IMR-90 (cell line): ENCODE data around the gene CDKN2C. TPM values are rescaled to one million over a fixed set of nuclear protein-coding genes. Genes with fewer than 3 reads are reported as not detected.

Source experiments
- ATAC-seq: fragments of 200-7000 bp; cut with Tn5 transposase; 2 replicates; pipeline ENCODE4 v1.9.1; 2020; ENCODE audit warnings: low read depth, mild to moderate bottlenecking, moderate library complexity
- BruUV-seq: library from RNA; stranded (reverse); fragments of 400-500 nt; replicated peaks from 2 replicates; lab custom pipeline; 2021; lab: Mats Ljungman, UMichigan
- CTCF ChIA-PET: fragments of 300-600 bp; formaldehyde crosslinking; extraction: SDS; loops from one replicate; lab custom pipeline; 2021; ENCODE audit warnings: antibody characterized with exemption; lab: Yijun Ruan, JAX
- POLR2A ChIA-PET: fragments of 300-600 bp; sonication (Branson Sonifier 250); formaldehyde crosslinking; loops from one replicate; lab custom pipeline; 2022; ENCODE audit warnings: antibody characterized with exemption; ENCODE audit not compliant: unreplicated experiment; lab: Charles Lee
- DNase-seq: peaks from one replicate; pipeline ENCODE4 v3.0.0; 2013
- H2AFZ ChIP-seq: replicated peaks from 2 replicates; pipeline ENCODE3; 2013; ENCODE audit warnings: low read length, mild to moderate bottlenecking; ENCODE audit not compliant: poor library complexity
- H2AK5ac ChIP-seq: 2 replicates; pipeline ENCODE4 v1.6.1; 2013; ENCODE audit warnings: low read depth, low read length, inconsistent platforms
- H2AK9ac ChIP-seq: replicated peaks from 2 replicates; pipeline ENCODE3; 2013; ENCODE audit warnings: mild to moderate bottlenecking, low read depth, low read length, moderate library complexity; ENCODE audit not compliant: poor library complexity
- H2BK120ac ChIP-seq: 2 replicates; pipeline ENCODE4 v1.6.1; 2013; ENCODE audit warnings: low read depth, low read length, inconsistent platforms
- H2BK15ac ChIP-seq: 3 replicates; pipeline ENCODE4 v1.6.1; 2013; ENCODE audit warnings: low read depth, low read length, inconsistent platforms
- H2BK20ac ChIP-seq: 2 replicates; pipeline ENCODE4 v1.6.1; 2013; ENCODE audit warnings: low read depth, mild to moderate bottlenecking, inconsistent platforms, low read length, moderate library complexity
- H2BK5ac ChIP-seq: 2 replicates; pipeline ENCODE4 v1.6.1; 2013; ENCODE audit warnings: mild to moderate bottlenecking, low read depth, low read length, inconsistent platforms; ENCODE audit not compliant: poor library complexity, severe bottlenecking
- H3K14ac ChIP-seq: replicated peaks from 2 replicates; pipeline ENCODE4 v1.6.1; 2013; ENCODE audit warnings: low read depth, low read length, inconsistent platforms
- H3K18ac ChIP-seq: 2 replicates; pipeline ENCODE4 v1.6.1; 2013; ENCODE audit warnings: low read depth, low read length, control low read depth
- H3K23ac ChIP-seq: 2 replicates; pipeline ENCODE4 v1.6.1; 2013; ENCODE audit warnings: low read depth, low read length, inconsistent platforms
- H3K27ac ChIP-seq: 2 replicates; pipeline ENCODE4 v1.5.1; 2013; ENCODE audit warnings: mild to moderate bottlenecking, control low read depth, low read length; ENCODE audit not compliant: insufficient read depth
- H3K27me3 ChIP-seq: 2 replicates; pipeline ENCODE4 v1.6.1; 2013; ENCODE audit warnings: low read length; ENCODE audit not compliant: control insufficient read depth, insufficient read depth
- H3K36me3 ChIP-seq: 2 replicates; pipeline ENCODE4 v1.6.1; 2013; ENCODE audit warnings: low read length, mixed read lengths; ENCODE audit not compliant: control insufficient read depth, insufficient read depth
- H3K4ac ChIP-seq: 2 replicates; pipeline ENCODE4 v1.6.1; 2013; ENCODE audit warnings: low read depth, low read length, inconsistent platforms
- H3K4me1 ChIP-seq: 2 replicates; pipeline ENCODE4 v1.6.1; 2013; ENCODE audit warnings: low read length, mixed read lengths; ENCODE audit not compliant: control insufficient read depth, insufficient read depth
- H3K4me2 ChIP-seq: 2 replicates; pipeline ENCODE4 v1.6.1; 2013; ENCODE audit warnings: low read depth, mild to moderate bottlenecking, control low read depth, low read length, moderate library complexity
- H3K4me3 ChIP-seq: 2 replicates; pipeline ENCODE4 v1.5.1; 2013; ENCODE audit warnings: low read depth, mild to moderate bottlenecking, control low read depth, low read length, moderate library complexity; ENCODE audit not compliant: insufficient read depth
- H3K56ac ChIP-seq: 2 replicates; pipeline ENCODE4 v1.6.1; 2013; ENCODE audit warnings: low read length, inconsistent platforms; ENCODE audit not compliant: insufficient read depth; ENCODE audit errors: extremely low read depth
- H3K79me1 ChIP-seq, 2 experiments: 2 replicates each; pipeline ENCODE4 v1.6.1; 2013; ENCODE audit warnings: low read length in 2 of 2, inconsistent platforms in 1 of 2, low read depth in 1 of 2
- H3K9ac ChIP-seq: 2 replicates; pipeline ENCODE4 v1.6.1; 2013; ENCODE audit warnings: low read depth, low read length, control low read depth
- H3K9me1 ChIP-seq: 2 replicates; pipeline ENCODE4 v1.6.1; 2013; ENCODE audit warnings: low read length, inconsistent platforms; ENCODE audit not compliant: insufficient read depth
- H3K9me3 ChIP-seq: 2 replicates; pipeline ENCODE4 v1.6.1; 2013; ENCODE audit warnings: low read length; ENCODE audit not compliant: control insufficient read depth, insufficient read depth
- H4K20me1 ChIP-seq: 2 replicates; pipeline ENCODE4 v1.6.1; 2013; ENCODE audit warnings: low read length, inconsistent platforms; ENCODE audit not compliant: insufficient read depth
- H4K5ac ChIP-seq: 2 replicates; pipeline ENCODE4 v1.6.1; 2013; ENCODE audit warnings: mild to moderate bottlenecking, low read depth, low read length, control low read depth
- H4K8ac ChIP-seq, 2 experiments: 2 replicates each; pipeline ENCODE4 v1.6.1; 2013; ENCODE audit warnings: low read depth in 2 of 2, low read length in 2 of 2, control low read depth in 1 of 2, inconsistent platforms in 1 of 2
- H4K91ac ChIP-seq: 2 replicates; pipeline ENCODE4 v1.6.1; 2013; ENCODE audit warnings: low read depth, low read length, inconsistent platforms; ENCODE audit not compliant: insufficient read depth
- CEBPB ChIP-seq: IDR thresholded peaks from 2 replicates; pipeline ENCODE4 v1.6.1; 2012; ENCODE audit warnings: low read depth, low read length, improper control_type of control experiment
- FOS ChIP-seq: fragments of 150-350 bp; IDR thresholded peaks from 2 replicates; pipeline ENCODE4 v1.6.1; 2016; ENCODE audit warnings: low read depth, low read length
- MAFK ChIP-seq: IDR thresholded peaks from 2 replicates; pipeline ENCODE4 v1.6.1; 2012; ENCODE audit warnings: low read depth, low read length, improper control_type of control experiment
- MXI1 ChIP-seq: IDR thresholded peaks from 2 replicates; pipeline ENCODE4 v1.6.1; 2012; ENCODE audit warnings: low read depth, mild to moderate bottlenecking, low read length, moderate library complexity, borderline replicate concordance
- POLR2A ChIP-seq: IDR thresholded peaks from 2 replicates; pipeline ENCODE4 v1.6.1; 2012; ENCODE audit warnings: mild to moderate bottlenecking, low read depth, low read length
- RAD21 ChIP-seq: IDR thresholded peaks from 2 replicates; pipeline ENCODE4 v1.6.1; 2012; ENCODE audit warnings: low read length, improper control_type of control experiment
- RCOR1 ChIP-seq: IDR thresholded peaks from 2 replicates; pipeline ENCODE4 v1.6.1; 2012; ENCODE audit warnings: mild to moderate bottlenecking, low read length, improper control_type of control experiment; ENCODE audit not compliant: insufficient replicate concordance
- RFX5 ChIP-seq: IDR thresholded peaks from 2 replicates; pipeline ENCODE4 v1.8.0; 2012; ENCODE audit warnings: low read depth, mild to moderate bottlenecking, low read length, moderate library complexity
- SMC3 ChIP-seq: fragments of 150-350 bp; IDR thresholded peaks from 2 replicates; pipeline ENCODE4 v1.6.1; 2016; ENCODE audit warnings: low read depth, mild to moderate bottlenecking, antibody characterized with exemption, low read length, moderate library complexity
- USF2 ChIP-seq: fragments of 150-350 bp; IDR thresholded peaks from 2 replicates; pipeline ENCODE4 v1.6.1; 2017; ENCODE audit warnings: mild to moderate bottlenecking, antibody characterized with exemption, low read length, low read depth
- dilution Hi-C: fragments of 300-500 bp; cut with HindIII; formaldehyde crosslinking; loops from one replicate; pipeline ENCODE4 v1.14.3; 2018; ENCODE audit warnings: low sequenced_read_pairs; ENCODE audit not compliant: unreplicated experiment
- in situ Hi-C: fragments of 300-500 bp; cut with MboI; formaldehyde crosslinking; loops from 3 replicates; pipeline ENCODE4 v1.14.3; 2019; ENCODE audit warnings: low sequenced_read_pairs, inconsistent platforms, mixed read lengths
- intact Hi-C: fragments of 100-400 bp; cut with micrococcal nuclease; formaldehyde crosslinking; loops from 2 replicates; pipeline ENCODE4 v1.10.0; 2022
- polyA plus RNA-seq, 3 experiments: library from polyadenylated mRNA; depleted of rRNA; stranded (reverse); fragments of >200 nt; gene quantifications; 2 replicates each; pipeline ENCODE4 v1.2.3, GENCODE V29; 2012; ENCODE audit warnings: low replicate concordance in 1 of 3
- total RNA-seq: library from RNA; depleted of rRNA; stranded (reverse); fragments of >200 nt; gene quantifications from 2 replicates; pipeline ENCODE4 v1.2.3, GENCODE V29; 2012
- TF ChIP-seq, protein P1 (sequence below): fragments of 150-350 bp; IDR thresholded peaks from 2 replicates; pipeline ENCODE4 v1.6.1; 2016; ENCODE audit warnings: low read depth, mild to moderate bottlenecking, low read length, moderate library complexity, borderline replicate concordance

The CDKN2C gene
- total and polyA plus RNA-seq, 2 of the 4 experiments (the other 2 are of a cell fraction): 14.3 to 15.5 TPM

DNA sequence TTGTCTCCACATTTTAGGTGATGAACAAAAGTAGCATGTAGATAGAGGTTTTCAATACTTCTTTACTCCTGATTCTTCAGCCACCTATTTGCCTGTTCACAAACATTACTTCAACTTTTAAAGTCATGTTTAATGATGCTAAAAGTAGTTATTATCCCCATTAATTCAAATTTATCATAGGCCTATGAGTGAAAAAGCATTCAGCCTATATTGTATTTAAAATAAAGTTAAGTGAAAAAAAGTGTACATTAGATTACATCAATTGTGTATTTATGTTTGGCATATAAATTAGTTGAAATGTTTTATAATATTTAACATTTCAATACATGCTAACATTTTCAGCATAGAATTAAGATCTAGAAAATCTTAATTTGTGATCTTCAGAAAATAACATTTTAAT is 10.5 kb downstream of the CDKN2C start:
- no peak overlapping the region for H3K4me3 ChIP-seq
- TF ChIP-seq MXI1: no peak
- no peak for TF ChIP-seq POLR2A
- no peak for TF ChIP-seq SMC3
- TF ChIP-seq CEBPB: no peak
- no peak for TF ChIP-seq RAD21
- TF ChIP-seq, protein P1, sequence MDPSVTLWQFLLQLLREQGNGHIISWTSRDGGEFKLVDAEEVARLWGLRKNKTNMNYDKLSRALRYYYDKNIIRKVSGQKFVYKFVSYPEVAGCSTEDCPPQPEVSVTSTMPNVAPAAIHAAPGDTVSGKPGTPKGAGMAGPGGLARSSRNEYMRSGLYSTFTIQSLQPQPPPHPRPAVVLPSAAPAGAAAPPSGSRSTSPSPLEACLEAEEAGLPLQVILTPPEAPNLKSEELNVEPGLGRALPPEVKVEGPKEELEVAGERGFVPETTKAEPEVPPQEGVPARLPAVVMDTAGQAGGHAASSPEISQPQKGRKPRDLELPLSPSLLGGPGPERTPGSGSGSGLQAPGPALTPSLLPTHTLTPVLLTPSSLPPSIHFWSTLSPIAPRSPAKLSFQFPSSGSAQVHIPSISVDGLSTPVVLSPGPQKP: no peak
- TF ChIP-seq RCOR1: no peak
- TF ChIP-seq RFX5: no peak
- no peak for TF ChIP-seq MAFK
- TF ChIP-seq FOS: no peak
- no peak for TF ChIP-seq USF2
- H3K9me3 ChIP-seq: no peaks in the 10 kb centered on the region
- no peak overlapping the region for H3K4ac ChIP-seq
- no peaks in the 10 kb centered on the region for H3K36me3 ChIP-seq
- no peak overlapping the region for H2BK15ac ChIP-seq
- H3K4me1 ChIP-seq: peaks cover 4% of the 10 kb centered on the region; the same call in 1 of the 2 replicates
- H2AK5ac ChIP-seq: no peak overlapping the region
- BruUV-seq: no TSS peak
- dilution Hi-C loops (no loop called here), intact Hi-C loops (no loop called here), in situ Hi-C loops (no loop called here)
- H4K91ac ChIP-seq: no peak overlapping the region
- no peak overlapping the region for H2AFZ ChIP-seq
- H3K27me3 ChIP-seq: no peaks in the 10 kb centered on the region
- no peak overlapping the region for H3K18ac ChIP-seq
- H4K5ac ChIP-seq: no peak overlapping the region
- ChIA-PET CTCF (no interaction called here), POLR2A (no interaction called here)
- H3K4me2 ChIP-seq: no peak overlapping the region
- H2BK5ac ChIP-seq: no peak overlapping the region
- no peak overlapping the region for H4K8ac ChIP-seq
- no peak overlapping the region for H3K27ac ChIP-seq
- no peak overlapping the region for H3K9ac ChIP-seq
- no peak overlapping the region for H2AK9ac ChIP-seq
- peaks cover 2% of the 10 kb centered on the region; the same call in 1 of the 2 replicates for H3K9me1 ChIP-seq
- no peaks in the 10 kb centered on the region for H4K20me1 ChIP-seq
- H3K79me1 ChIP-seq: peaks cover 5 to 27% of the 10 kb centered on the region in 2 experiments; a peak in 3 of 4 replicates
- no peak overlapping the region for H2BK120ac ChIP-seq
- no peak overlapping the region for H3K23ac ChIP-seq
- H2BK20ac ChIP-seq: no peak overlapping the region
- ATAC-seq: no peak
- H3K56ac ChIP-seq: no peak overlapping the region
- no peak for DNase-seq
- H3K14ac ChIP-seq: no peak overlapping the region
